Fibroblast of mammary gland (primary cell): Measurements from ENCODE around the gene NSMF.
A peak's percentile ranks its signal among the peaks of the same experiment; 100 is the strongest.

Source experiments
- DNase-seq: peaks from one replicate; pipeline ENCODE4 v3.0.0-alpha.2; 2010; ENCODE audit warnings: low read depth
- H3K4me3 ChIP-seq: 2 replicates; pipeline ENCODE4 v1.5.1; 2011; ENCODE audit warnings: low read depth, mild to moderate bottlenecking, low read length, moderate library complexity; ENCODE audit not compliant: control insufficient read depth
- CTCF ChIP-seq: conservative IDR thresholded peaks from 2 replicates; pipeline ENCODE4 v1.5.1; 2011; ENCODE audit warnings: low read depth, low read length, inconsistent platforms; ENCODE audit not compliant: control insufficient read depth, insufficient read depth

Gene NSMF

GRCh38 chr9:137427454-137428310 lies 31.5 kb downstream of the NSMF start:
- H3K4me3 ChIP-seq, result no peak overlapping the region
- TF ChIP-seq CTCF, result no peak
- DNase-seq, result no peak

GRCh38 chr9:137426018-137426681 lies 33.0 kb downstream of the NSMF start:
- no peak overlapping the region for H3K4me3 ChIP-seq
- no peak for DNase-seq
- no peak for TF ChIP-seq CTCF

- TF ChIP-seq CTCF, result no peak
- peak overlapping the region; percentile 16 for H3K4me3 ChIP-seq
- no peak for DNase-seq
Observed at GRCh38 chr9:137423514-137424291, 35.4 kb downstream of the NSMF start.

GRCh38 chr9:137422604-137423513 lies 36.3 kb downstream of the NSMF start, which contains the start of the genes EXD3 and NOXA1:
Gene EXD3, minus strand, starts transcription at chr9:137423162. Its CDS starts 27,805 bp downstream, at chr9:137395357.
Gene NOXA1, plus strand, starts transcription at chr9:137423393. Its CDS starts 137 bp downstream, at chr9:137423530.
- no peak for TF ChIP-seq CTCF
- peak; percentile 86 for DNase-seq
- peak within 1 kb of the TSS; percentile 78 for H3K4me3 ChIP-seq

- peak overlapping the region; percentile 78 for H3K4me3 ChIP-seq
- no peak for TF ChIP-seq CTCF
- no peak for DNase-seq
Observed at GRCh38 chr9:137421838-137422603, 37.1 kb downstream of the NSMF start.
